ENCODE results near the gene KRTAP10-12. TPM values are rescaled to one million over a fixed set of nuclear protein-coding genes. Genes with fewer than 3 reads are reported as not detected.
A peak's percentile ranks its signal among the peaks of the same experiment; 100 is the strongest.

KRTAP10-12 gene
- total and polyA plus RNA-seq, 4 donors = not detected

GRCh38 chr21:44702111-44702972 lies 5.4 kb downstream of the KRTAP10-12 start:
- TF ChIP-seq FOXA1 (IDR thresholded peaks at IDR 0.05) (no peak), GABPA (IDR thresholded peaks at IDR 0.05 in 1 of 2, conservative IDR thresholded peaks at IDR 0.05 in 1 of 2) (no peak), RXRA (IDR thresholded peaks at IDR 0.05) (no peak), RAD21 (IDR thresholded peaks at IDR 0.05) (no peak), ZBTB33 (IDR thresholded peaks at IDR 0.05) (no peak), SP1 (IDR thresholded peaks at IDR 0.05) (no peak), MAX (IDR thresholded peaks at IDR 0.05) (no peak), CTCF (IDR thresholded peaks at IDR 0.05; ENCODE audit: low read depth, low read length, missing input control) (no peak), EGR1 (IDR thresholded peaks at IDR 0.05; ENCODE audit: low read depth in 2 of 2) (no peak), HNF4G (IDR thresholded peaks at IDR 0.05) (no peak), JUND (IDR thresholded peaks at IDR 0.05) (no peak), FOXA2 (IDR thresholded peaks at IDR 0.05) (no peak), NR2F2 (IDR thresholded peaks at IDR 0.05) (no peak), ATF3 (IDR thresholded peaks at IDR 0.05) (no peak), TAF1 (conservative IDR thresholded peaks at IDR 0.05) (no peak), REST (IDR thresholded peaks at IDR 0.05) (no peak), HNF4A (conservative IDR thresholded peaks at IDR 0.05) (no peak), YY1 (IDR thresholded peaks at IDR 0.05) (no peak)
- no peak overlapping the region for H3K4me3 ChIP-seq (ENCODE audit: low read depth in 1 of 3, low read length in 3 of 3)
- H3K27ac ChIP-seq (ENCODE audit: low read depth in 1 of 2, low read length in 2 of 2) = no peak overlapping the region
- peak; percentile 24 for DNase-seq (ENCODE audit: low spot score)
- H3K4me1 ChIP-seq (ENCODE audit: control insufficient read depth in 4 of 4, insufficient read depth in 4 of 4, low read length in 3 of 4) = peaks cover 0 to 2% (median 0%) of the 10 kb centered on the region in 4 donors
- 69% methylated on average over 22 of the region's 22 CpGs for WGBS
- H3K27me3 ChIP-seq (ENCODE audit: control insufficient read depth in 4 of 4, insufficient read depth in 4 of 4, low read length in 3 of 4) = peaks cover 3 to 21% (median 8%) of the 10 kb centered on the region in 4 donors
- H3K9me3 ChIP-seq (ENCODE audit: control insufficient read depth in 4 of 4, low read length in 3 of 4) = no peaks in the 10 kb centered on the region
- no peak overlapping the region for H3K9ac ChIP-seq (ENCODE audit: low read depth in 1 of 2, low read length in 2 of 2)
- H3K36me3 ChIP-seq (ENCODE audit: control insufficient read depth in 4 of 4, insufficient read depth in 3 of 4, low read depth in 1 of 4, low read length in 3 of 4) = no peaks in the 10 kb centered on the region
